Activated T-helper 1 cell treated with anti-CD3 and anti-CD28 coated beads, Interleukin-12 subunit alpha, Interleukin-12 subunit beta, Interleukin-2, Interleukin-4 antibody, amounts not matched to agents 30 ng/mL and 10 ng/mL and 1 ng/mL, durations not matched to agents 14 hours and 24 hours and 36 hours (primary cell): ENCODE results near the gene SRPK1. TPM values are rescaled to one million over a fixed set of nuclear protein-coding genes. Genes with fewer than 3 reads are reported as not detected.

Experiments used
- DNase-seq: peaks from one replicate; pipeline ENCODE4 v3.0.0; 2021; ENCODE audit warnings: low spot score
- H3K27ac Mint-ChIP-seq: one replicate; pipeline ENCODE4 v1.8.0; 2021; ENCODE audit warnings: mild to moderate bottlenecking, mixed read lengths
- H3K27me3 Mint-ChIP-seq: one replicate; pipeline ENCODE4 v1.8.0; 2022; ENCODE audit warnings: mild to moderate bottlenecking, moderate library complexity, mixed read lengths; ENCODE audit not compliant: insufficient read depth
- H3K36me3 Mint-ChIP-seq: one replicate; pipeline ENCODE4 v1.8.0; 2021; ENCODE audit warnings: low read depth, mixed read lengths
- H3K4me1 Mint-ChIP-seq: one replicate; pipeline ENCODE4 v1.8.0; 2021; ENCODE audit warnings: low read depth, mixed read lengths
- H3K4me3 Mint-ChIP-seq: one replicate; pipeline ENCODE4 v1.8.0; 2021; ENCODE audit warnings: mild to moderate bottlenecking, moderate library complexity, mixed read lengths
- H3K9me3 Mint-ChIP-seq: one replicate; pipeline ENCODE4 v1.8.0; 2021; ENCODE audit warnings: mixed read lengths
- intact Hi-C: fragments of 100-400 bp; cut with micrococcal nuclease; formaldehyde crosslinking; loops from one replicate; pipeline ENCODE4 v1.15.1; 2024
- total RNA-seq: library from RNA; stranded (reverse); gene quantifications from 2 replicates; pipeline ENCODE4 v1.2.3, GENCODE V29; 2022

SRPK1 gene
- total RNA-seq, 1 donor from 2014 or later, result 149 TPM

DNA sequence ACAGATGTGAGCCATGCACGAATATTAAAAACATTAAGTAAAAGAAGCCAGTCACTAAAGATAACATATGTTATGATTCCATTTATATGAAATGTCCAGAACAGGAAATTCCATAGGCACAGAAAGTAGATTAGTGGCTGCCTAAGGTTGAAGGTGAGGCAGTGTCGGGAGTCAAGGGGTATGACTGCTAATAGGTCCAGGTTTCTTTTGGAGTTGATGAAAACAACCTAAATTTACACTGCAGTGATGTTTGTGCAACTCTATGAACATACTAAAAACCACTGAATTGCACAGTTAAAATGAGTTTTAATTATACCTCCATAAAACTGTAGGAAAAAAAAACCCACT lies 14.4 kb downstream of the SRPK1 start:
- Mint-ChIP-seq H3K4me3 (no peak overlapping the region), H3K4me1 (peaks cover 14% of the 10 kb centered on the region), H3K27ac (no peak overlapping the region), H3K9me3 (peaks cover 31% of the 10 kb centered on the region), H3K27me3 (no peaks in the 10 kb centered on the region), H3K36me3 (peaks cover 56% of the 10 kb centered on the region)
- DNase-seq, result no peak
- intact Hi-C loops, result no loop called here

DNA sequence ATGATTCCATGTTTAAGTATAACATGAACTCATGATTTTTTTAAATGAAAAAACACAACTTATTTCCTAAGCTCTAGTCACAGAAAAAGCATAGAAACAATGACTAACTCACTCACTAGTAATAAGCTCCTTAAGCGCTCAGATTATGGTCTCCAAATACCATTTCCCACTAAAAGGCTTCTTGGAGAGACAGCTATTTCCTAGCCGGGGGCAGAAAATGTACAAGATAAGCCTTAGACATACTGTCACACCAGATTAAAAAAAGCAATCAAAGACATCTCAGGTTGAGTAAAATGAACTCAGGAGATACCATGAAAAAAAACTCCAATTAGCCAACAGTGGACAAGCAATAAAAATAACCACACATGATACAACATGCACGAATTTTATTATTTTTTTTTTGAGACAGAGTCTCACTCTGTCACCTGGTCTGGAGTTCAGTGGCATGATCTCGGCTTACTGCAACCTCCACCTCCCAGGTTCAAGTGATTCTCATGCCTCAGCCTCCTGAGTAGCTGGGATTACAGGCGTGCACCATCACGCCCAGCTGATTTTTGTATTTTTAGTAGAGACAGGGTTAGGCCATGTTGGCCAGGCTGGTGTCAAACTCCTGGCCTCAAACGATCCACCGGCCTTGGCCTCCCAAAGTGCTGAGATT lies 14.9 kb downstream of the SRPK1 start:
- H3K27ac Mint-ChIP-seq, result no peak overlapping the region
- DNase-seq, result no peak
- H3K4me3 Mint-ChIP-seq, result no peak overlapping the region
- peaks cover 14% of the 10 kb centered on the region for H3K4me1 Mint-ChIP-seq
- no peaks in the 10 kb centered on the region for H3K27me3 Mint-ChIP-seq
- intact Hi-C loops, result no loop called here
- peaks cover 57% of the 10 kb centered on the region for H3K36me3 Mint-ChIP-seq
- peaks cover 29% of the 10 kb centered on the region for H3K9me3 Mint-ChIP-seq

DNA sequence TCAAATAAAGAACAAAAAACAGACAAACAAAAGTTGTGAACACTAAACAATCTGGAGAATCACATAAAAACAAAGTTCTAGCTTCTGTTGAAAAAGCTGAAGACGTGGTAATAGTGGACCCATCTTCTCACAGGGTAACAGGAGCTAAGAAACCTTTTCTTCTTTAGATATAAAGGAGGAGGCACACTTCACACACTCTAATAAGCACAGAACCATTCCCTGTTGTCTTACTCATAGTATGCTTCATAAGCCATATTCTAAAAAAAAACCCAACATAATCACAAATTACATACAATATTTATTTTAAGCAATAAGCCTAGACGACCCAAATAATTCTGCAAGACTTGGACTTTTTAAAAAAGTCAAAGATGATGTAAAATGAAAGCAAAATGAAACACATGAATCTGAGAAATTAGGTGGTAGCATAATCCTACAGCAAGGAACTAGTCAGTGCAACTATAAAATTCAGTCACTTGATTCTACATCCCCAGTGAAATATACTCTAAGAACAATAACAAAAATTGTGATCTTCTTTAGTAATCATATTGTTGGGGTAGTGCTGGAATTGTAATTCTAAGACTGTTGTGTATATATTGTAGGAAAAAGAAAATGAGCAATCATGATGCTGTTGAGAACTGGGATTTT lies 15.6 kb downstream of the SRPK1 start:
- Mint-ChIP-seq H3K4me1 (peaks cover 14% of the 10 kb centered on the region), H3K9me3 (peaks cover 21% of the 10 kb centered on the region), H3K27me3 (no peaks in the 10 kb centered on the region), H3K4me3 (no peak overlapping the region), H3K27ac (peak overlapping the region; percentile 49), H3K36me3 (peaks cover 56% of the 10 kb centered on the region)
- no peak for DNase-seq
- intact Hi-C loops, result no loop called here

DNA sequence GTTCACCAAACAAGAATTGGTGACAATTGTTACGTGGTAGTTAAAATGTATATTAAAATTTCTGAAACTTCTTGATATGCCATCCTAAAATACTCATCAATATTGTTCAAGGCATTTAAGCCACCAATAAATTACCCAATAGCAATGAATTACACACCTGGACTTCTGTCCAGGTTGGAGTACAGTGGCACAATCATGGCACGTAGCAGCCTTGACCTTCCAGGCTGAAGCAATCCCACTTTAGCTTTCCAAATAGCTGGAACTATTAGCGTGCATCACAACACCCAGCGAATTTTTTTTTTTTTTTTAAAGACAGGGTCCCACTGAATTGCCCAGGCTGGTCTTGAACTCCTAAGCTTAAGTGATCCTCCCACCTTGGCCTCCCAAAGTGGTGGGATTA lies 17.2 kb downstream of the SRPK1 start:
- intact Hi-C loops, result no loop called here
- Mint-ChIP-seq H3K36me3 (peaks cover 49% of the 10 kb centered on the region), H3K27ac (no peak overlapping the region), H3K4me1 (peaks cover 21% of the 10 kb centered on the region), H3K4me3 (no peak overlapping the region), H3K9me3 (peaks cover 6% of the 10 kb centered on the region), H3K27me3 (no peaks in the 10 kb centered on the region)
- no peak for DNase-seq

DNA sequence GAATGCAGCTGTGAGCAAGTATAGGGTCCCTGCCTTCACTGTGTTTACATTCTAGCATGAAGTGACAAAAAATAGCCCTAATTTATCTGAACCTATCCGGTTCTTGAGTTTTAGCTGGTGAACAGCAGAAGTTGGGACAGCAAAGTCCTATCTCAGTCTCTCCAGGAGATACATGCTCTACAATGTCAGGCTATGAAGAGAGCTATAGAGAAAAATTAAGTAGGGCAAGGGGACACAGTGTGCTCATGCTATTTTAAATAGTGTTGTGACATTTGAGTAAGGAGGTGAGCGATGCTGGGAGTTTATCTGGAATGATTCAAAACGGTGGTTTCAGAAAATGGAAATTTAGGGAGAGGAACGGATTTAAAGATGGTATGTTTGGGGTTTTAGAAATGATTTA lies 20.4 kb downstream of the SRPK1 start:
- H3K4me1 Mint-ChIP-seq, result peaks cover 18% of the 10 kb centered on the region
- no peaks in the 10 kb centered on the region for H3K9me3 Mint-ChIP-seq
- DNase-seq, result no peak
- no peak overlapping the region for H3K27ac Mint-ChIP-seq
- H3K36me3 Mint-ChIP-seq, result peaks cover 42% of the 10 kb centered on the region
- H3K4me3 Mint-ChIP-seq, result no peak overlapping the region
- no peaks in the 10 kb centered on the region for H3K27me3 Mint-ChIP-seq
- intact Hi-C loops, result no loop called here

DNA sequence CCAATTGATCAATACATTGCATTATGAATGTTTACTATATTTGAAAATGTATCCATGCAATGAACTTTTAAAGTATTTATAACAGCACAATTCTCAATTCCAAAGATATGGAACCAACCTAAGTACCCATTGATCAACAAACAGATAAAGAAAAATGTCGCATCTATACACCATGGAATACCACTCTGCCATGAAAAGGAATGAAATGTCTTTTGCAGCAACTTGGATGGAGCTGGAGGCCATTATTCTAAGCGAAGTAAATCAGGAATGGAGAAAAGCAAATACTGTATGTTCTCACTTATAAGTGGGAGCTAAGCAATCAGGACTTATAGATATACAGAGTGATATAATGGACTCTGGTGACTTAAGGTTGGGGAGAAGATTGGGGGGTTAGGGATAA lies 22.9 kb downstream of the SRPK1 start:
- no peaks in the 10 kb centered on the region for H3K9me3 Mint-ChIP-seq
- H3K4me1 Mint-ChIP-seq, result peaks cover 25% of the 10 kb centered on the region
- no peak for DNase-seq
- no peak overlapping the region for H3K4me3 Mint-ChIP-seq
- H3K27ac Mint-ChIP-seq, result no peak overlapping the region
- H3K36me3 Mint-ChIP-seq, result peaks cover 39% of the 10 kb centered on the region
- no peaks in the 10 kb centered on the region for H3K27me3 Mint-ChIP-seq
- intact Hi-C loops, result no loop called here

DNA sequence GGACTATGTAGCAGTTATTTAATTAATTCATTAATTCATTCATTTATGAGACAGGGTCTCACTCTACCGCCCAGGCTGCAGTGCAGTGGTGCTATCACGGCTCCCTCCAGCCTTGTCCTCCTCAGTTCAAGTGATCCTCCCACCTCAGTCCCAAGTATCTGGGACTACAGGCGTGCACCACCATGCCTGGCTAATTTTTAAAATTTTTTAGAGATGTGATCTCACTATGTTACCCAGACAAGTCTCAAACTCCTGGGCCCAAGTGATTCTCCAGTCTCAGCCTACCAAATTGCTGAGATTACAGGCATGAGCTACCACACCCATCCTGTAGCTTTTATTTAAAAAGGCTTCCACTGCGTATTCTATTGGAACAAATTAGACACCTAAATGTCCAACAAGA lies 23.4 kb downstream of the SRPK1 start:
- Mint-ChIP-seq H3K4me3 (no peak overlapping the region), H3K4me1 (peaks cover 25% of the 10 kb centered on the region), H3K27me3 (no peaks in the 10 kb centered on the region), H3K36me3 (peaks cover 36% of the 10 kb centered on the region), H3K9me3 (no peaks in the 10 kb centered on the region), H3K27ac (no peak overlapping the region)
- no peak for DNase-seq
- intact Hi-C loops, result no loop called here

DNA sequence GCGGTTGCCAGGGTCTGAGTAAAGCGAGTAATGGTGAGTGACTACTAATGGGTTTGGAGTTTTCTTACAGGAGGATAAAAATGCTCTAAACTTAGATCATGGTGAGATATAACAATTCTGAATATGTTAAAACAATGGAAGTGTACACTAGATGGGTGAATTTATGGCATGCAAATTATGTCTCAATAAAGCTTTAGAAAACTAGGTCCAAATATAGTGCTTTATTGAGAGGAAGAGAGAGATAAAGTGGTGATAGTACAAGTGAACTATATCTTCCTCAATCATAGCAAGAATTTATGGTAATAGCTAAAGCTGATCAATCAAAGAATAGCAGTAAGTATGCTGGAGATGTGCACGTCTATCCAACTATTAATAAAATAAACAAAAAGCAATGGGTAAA lies 23.9 kb downstream of the SRPK1 start:
- H3K9me3 Mint-ChIP-seq, result no peaks in the 10 kb centered on the region
- H3K27me3 Mint-ChIP-seq, result no peaks in the 10 kb centered on the region
- H3K27ac Mint-ChIP-seq, result no peak overlapping the region
- intact Hi-C loops, result no loop called here
- H3K4me3 Mint-ChIP-seq, result no peak overlapping the region
- no peak for DNase-seq
- H3K4me1 Mint-ChIP-seq, result peaks cover 25% of the 10 kb centered on the region
- peaks cover 36% of the 10 kb centered on the region for H3K36me3 Mint-ChIP-seq

DNA sequence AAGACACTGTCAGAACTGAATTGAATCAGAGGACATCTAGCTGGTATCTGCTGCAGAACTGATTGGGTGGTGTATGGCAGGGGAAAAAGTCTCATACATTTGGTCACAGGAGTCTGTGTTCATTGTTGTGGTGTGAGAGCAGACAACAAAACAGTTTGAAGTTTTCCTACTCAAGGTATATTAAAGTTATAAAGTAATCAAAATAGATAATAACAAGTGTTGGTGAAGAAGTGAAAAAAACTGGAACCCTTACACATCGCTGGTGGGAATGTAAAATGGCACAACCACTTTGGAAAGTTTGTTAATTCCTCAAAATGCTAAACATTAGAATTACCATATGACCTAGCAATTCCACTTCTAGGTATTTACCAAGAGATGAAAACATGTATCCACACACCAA lies 24.7 kb downstream of the SRPK1 start:
- H3K9me3 Mint-ChIP-seq, result no peaks in the 10 kb centered on the region

DNA sequence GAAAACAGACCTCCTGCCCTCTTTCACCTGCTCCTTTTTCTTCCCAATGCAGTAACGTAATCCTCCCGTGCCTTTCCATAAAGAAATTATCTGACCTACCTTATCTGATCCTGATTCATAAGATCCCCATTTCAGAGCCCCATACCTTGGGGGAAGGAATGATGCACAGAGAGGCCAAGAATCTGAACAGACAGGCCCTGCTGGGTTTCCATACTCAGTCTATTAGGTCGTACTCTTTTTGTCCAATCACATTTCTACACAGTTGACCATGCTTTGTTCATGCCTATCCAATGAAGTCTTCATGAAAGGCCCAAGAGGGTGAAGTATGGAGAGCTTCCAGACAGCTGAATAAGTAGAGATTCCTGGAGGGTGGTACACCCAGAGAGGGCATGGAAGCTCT lies 25.3 kb downstream of the SRPK1 start:
- Mint-ChIP-seq H3K36me3 (peaks cover 29% of the 10 kb centered on the region), H3K4me1 (peaks cover 25% of the 10 kb centered on the region), H3K27ac (no peak overlapping the region), H3K4me3 (no peak overlapping the region), H3K27me3 (no peaks in the 10 kb centered on the region), H3K9me3 (no peaks in the 10 kb centered on the region)
- intact Hi-C loops, result no loop called here
- DNase-seq, result no peak

More for the DNA sequence above, 24.7 kb downstream of the SRPK1 start:
- intact Hi-C loops, result no loop called here
- H3K4me3 Mint-ChIP-seq, result no peak overlapping the region
- peaks cover 32% of the 10 kb centered on the region for H3K36me3 Mint-ChIP-seq
- H3K27me3 Mint-ChIP-seq, result no peaks in the 10 kb centered on the region
- no peak overlapping the region for H3K27ac Mint-ChIP-seq
- no peak for DNase-seq
- peaks cover 25% of the 10 kb centered on the region for H3K4me1 Mint-ChIP-seq

DNA sequence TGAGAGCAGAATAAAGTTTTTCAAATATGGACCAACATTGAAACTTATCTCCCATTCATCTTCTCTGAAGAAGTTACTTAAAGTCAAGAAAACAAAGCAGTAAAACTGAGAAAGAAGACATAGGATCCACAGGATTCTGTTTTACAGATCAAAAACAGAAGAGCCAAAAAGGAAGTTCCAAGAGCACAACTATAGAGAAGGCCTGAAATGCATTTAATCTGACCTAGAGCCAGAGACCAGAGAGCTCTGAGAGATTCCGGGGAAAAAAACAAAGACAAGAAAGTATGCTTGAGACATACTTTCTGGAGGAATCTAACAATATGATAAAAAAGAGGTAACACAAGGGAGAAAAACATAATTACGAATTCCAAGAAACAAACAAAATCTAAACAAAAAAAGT lies 26.1 kb downstream of the SRPK1 start:
- no peak for DNase-seq
- Mint-ChIP-seq H3K27ac (no peak overlapping the region), H3K4me1 (peaks cover 25% of the 10 kb centered on the region), H3K4me3 (no peak overlapping the region), H3K36me3 (peaks cover 27% of the 10 kb centered on the region), H3K9me3 (no peaks in the 10 kb centered on the region), H3K27me3 (no peaks in the 10 kb centered on the region)
- intact Hi-C loops, result no loop called here

DNA sequence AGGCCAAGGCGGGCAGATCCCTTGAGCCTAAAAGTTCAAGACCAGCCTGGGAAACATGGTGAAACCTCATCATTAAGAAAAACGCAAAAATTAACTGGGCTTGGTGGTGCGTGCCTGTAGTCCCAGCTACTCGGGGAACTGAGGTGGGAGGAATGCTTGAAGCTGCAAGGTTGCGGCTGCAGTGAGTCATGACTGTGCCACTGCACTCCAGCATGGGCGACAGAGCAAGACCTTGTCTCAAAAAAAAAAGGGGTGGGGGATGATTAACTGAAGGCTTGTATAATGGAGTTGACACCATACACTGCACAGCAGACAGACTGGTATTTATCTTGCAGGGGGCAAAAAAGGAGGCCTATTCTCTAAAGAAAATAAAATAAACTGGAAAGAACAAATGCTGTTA lies 27.7 kb downstream of the SRPK1 start:
- Mint-ChIP-seq H3K27me3 (no peaks in the 10 kb centered on the region), H3K36me3 (peaks cover 23% of the 10 kb centered on the region), H3K4me1 (peaks cover 19% of the 10 kb centered on the region), H3K27ac (no peak overlapping the region), H3K4me3 (no peak overlapping the region), H3K9me3 (no peaks in the 10 kb centered on the region)
- intact Hi-C loops, result no loop called here
- no peak for DNase-seq

DNA sequence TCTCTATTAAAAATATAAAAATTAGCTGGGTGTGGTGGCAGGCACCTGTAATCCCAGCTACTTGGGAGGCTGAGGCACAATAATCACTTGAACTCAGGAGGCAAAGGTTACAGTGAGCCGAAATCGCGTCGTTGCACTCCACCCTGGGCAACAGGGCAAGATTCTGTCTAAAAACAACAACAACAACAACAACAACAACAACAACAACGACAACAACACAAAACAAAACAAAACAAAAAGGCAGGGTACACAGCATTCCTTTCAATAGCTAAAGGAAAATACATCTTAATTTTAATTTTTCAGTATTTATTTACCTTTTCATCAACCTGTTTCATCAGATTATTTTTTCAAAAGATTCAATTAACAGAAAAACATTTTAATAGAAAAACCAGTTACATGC lies 28.4 kb downstream of the SRPK1 start:
- Mint-ChIP-seq H3K36me3 (peaks cover 25% of the 10 kb centered on the region), H3K4me3 (no peak overlapping the region), H3K4me1 (peaks cover 19% of the 10 kb centered on the region), H3K9me3 (no peaks in the 10 kb centered on the region), H3K27ac (no peak overlapping the region), H3K27me3 (no peaks in the 10 kb centered on the region)
- intact Hi-C loops, result no loop called here
- no peak for DNase-seq

DNA sequence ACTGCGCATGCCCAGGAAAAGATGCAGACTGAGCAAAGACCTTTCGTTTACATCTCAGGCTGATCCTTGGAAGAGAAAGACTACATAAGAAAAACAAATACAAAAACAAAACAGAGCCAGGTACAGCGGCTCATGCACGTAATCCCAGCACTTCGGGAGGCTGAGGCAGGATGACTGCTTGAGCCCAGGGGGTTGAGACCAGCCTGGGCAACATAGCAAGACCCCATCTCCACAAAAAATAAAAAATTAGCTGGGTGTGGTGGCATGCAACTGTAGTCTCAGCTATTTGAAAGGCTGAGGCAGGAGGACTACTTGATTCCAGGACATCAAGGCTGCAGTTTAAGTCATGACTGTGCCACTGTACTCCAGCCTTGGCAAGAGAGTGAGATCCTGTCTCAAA lies 41.7 kb downstream of the SRPK1 start:
- H3K4me1 Mint-ChIP-seq, result no peaks in the 10 kb centered on the region
- no peak for DNase-seq
- peaks cover 24% of the 10 kb centered on the region for H3K9me3 Mint-ChIP-seq
- peaks cover 60% of the 10 kb centered on the region for H3K36me3 Mint-ChIP-seq
- no peak overlapping the region for H3K27ac Mint-ChIP-seq
- no peaks in the 10 kb centered on the region for H3K27me3 Mint-ChIP-seq
- intact Hi-C loops, result no loop called here
- no peak overlapping the region for H3K4me3 Mint-ChIP-seq
